SK-N-DZ (cell line): ENCODE measurements around the gene BTBD17.
A peak's percentile ranks its signal among the peaks of the same experiment; 100 is the strongest.

Experiments
- DNase-seq: peaks from one replicate; pipeline ENCODE4 v3.0.0-alpha.2; 2015; ENCODE audit warnings: low spot score

BTBD17 gene

GRCh38 chr17:74387365-74388218 is 25.9 kb upstream of the BTBD17 start:
- DNase-seq, result no peak

DNA sequence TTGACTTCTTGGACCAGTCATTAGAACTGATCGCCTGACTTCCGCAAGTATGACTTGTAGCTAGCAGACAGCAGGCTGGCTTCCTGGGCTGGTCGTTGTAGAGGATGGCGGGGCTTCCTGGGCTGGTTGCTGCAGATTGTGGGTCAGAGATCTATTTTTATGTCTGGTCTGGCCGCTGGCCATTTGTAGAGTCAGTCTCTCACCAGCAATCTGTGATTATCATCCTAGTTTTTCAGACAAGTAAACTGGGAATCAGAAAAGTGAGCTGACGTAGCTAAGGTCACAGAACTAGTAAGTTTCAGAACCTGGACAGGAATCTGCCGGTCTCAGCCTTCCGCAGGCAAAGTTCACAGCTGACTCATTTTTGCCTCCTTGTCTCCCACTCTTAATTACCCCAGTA is 24.7 kb upstream of the BTBD17 start:
- no peak for DNase-seq

- DNase-seq, result no peak
Observed at GRCh38 chr17:74385201-74385600, 23.5 kb upstream of the BTBD17 start.

DNA sequence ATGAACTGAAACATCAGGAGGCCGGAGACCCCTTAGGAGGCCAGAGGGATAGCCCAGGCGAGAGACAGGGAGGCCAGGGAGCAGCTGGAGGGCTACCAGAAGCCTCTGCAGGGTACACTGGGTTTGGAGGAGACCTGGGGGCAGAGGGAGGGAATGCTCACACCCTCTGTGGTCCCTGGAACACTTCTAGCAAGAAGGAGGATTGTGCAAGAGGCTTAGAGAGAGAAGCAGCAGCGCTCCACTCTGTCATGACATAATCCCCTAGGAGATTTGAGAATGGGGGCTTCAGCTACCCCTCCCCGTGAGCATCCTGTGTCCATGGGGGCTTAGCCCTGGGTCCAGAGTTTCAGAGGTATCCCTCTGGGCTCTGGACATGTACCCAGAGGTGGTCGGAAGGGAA is 21.5 kb upstream of the BTBD17 start:
- no peak for DNase-seq

- DNase-seq, result no peak
Observed at GRCh38 chr17:74380959-74381808, 19.5 kb upstream of the BTBD17 start.

DNA sequence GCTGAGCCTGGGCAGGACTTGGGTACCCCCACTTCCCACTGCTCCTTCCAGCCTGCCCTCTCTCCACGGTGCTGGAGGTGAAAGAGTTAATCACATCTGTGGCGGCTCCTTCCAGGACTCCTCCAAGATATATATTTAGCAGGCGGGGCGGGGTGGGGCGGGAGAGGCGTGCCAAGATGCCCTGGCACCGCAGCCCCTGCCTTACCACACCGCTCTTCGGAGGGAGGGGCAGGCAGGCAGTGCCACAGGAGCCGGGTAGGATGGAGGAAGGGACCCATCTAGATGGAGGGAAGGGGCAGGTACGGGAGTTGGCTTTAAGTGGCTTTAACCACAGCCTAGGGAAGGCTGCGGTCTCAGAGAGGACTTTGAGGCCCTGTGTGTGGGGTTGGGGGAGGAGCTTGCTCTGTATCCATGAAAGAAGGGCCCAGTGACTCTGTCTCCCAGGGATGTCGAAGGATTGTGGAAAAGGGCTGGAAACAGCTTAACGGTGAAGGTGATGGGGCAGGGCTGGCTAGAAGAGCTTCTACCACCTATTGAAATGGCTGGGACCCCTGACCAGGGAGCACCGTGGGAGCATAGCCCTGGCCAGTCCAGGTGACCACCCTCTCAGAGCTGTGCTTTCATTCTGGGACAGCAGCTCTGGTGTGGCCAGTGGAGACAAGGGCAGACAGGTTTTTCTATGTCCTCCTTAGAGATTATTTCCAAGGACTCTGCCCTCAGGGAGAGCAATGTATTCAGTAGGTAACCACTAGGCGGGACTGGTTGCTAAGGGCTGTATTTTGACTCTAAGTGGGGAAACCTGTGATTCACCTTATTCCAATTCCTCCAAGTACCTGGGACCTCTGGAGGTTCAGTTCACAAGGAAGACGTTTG is 18.7 kb upstream of the BTBD17 start:
- DNase-seq, result no peak

GRCh38 chr17:74379495-74380085 is 17.9 kb upstream of the BTBD17 start:
- DNase-seq, result peak; percentile 72

DNA sequence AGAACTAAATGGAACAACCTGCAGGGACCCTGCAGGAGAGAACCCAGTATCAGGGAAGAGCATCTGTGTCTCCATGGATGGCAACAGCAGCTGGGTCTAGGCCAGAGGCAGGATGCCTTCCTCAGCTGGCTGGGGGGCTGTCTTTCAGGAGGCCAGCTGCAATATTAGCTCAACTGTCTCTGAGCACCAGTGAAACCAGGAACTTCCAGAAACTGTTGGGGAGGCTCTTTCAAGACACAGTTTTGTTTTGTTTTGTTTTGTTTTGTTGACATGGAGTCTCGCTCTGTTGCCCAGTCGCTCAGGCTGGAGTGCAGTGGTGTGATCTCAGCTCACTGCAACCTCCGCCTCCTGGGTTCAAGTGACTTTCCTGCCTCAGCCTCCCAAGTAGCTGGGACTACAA is 13.2 kb upstream of the BTBD17 start:
- no peak for DNase-seq

DNA sequence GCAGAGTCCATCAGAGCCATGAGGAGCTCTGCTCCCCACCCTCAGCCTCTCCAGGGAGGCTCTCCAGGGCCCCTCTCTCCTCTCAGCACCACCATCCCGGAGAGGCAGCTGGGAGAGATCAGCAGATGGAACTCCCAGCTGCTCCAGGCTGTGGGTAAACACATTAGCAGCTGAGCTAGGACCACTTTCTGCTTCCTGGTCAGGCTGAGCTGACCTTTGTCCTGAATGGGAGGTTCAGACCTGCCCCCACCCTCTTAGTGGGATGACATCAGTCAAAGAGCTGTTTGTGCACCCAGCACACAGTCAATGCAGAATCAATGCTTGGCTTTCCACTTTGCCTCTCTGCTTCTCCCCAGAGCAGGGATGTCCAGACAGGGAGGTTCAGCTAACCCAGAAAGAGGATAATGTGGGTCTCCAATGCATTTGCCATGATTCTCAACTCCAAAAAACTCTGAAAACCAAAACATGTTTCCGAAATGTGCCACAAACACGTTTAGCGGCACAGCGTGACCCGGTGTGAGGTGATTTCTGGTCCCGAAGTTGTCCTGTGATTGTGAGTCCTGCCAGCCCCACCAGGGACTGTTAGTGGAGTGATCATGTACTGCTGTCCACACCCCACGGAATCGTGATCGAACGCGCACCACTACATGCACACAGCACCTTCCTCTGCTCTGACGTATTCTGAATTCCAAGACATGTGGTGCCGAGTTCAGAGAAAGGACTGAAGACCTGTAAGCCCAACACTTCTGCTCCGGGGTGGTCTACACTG is 12.4 kb upstream of the BTBD17 start:
- peak; percentile 43 for DNase-seq

DNA sequence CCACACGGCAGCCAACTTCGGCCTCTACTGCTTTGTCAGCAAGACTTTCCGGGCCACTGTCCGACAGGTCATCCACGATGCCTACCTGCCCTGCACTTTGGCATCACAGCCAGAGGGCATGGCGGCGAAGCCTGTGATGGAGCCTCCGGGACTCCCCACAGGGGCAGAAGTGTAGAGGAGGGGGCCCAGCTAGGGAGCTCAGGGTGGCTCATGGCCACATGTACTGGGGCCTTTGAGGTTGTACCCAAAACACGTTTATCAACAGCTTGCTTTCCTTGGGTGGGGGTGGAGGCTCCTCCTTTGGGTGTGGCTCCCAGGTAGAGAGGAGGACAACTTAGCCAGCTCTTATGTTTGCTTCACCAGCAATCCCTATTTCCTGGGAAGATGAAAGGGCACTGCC is 10.8 kb upstream of the BTBD17 start:
- no peak for DNase-seq

DNA sequence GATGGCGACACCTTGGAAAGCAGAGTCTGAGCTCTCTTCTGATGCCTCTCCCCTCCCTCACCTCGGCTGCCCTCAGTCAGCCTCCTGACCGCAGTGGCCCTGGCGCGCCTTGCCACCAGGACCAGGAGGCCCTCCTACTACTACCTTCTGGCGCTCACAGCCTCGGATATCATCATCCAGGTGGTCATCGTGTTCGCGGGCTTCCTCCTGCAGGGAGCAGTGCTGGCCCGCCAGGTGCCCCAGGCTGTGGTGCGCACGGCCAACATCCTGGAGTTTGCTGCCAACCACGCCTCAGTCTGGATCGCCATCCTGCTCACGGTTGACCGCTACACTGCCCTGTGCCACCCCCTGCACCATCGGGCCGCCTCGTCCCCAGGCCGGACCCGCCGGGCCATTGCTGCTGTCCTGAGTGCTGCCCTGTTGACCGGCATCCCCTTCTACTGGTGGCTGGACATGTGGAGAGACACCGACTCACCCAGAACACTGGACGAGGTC is 10.0 kb upstream of the BTBD17 start:
- DNase-seq, result no peak

- DNase-seq, result no peak
Observed at GRCh38 chr17:74369665-74370490, 8.2 kb upstream of the BTBD17 start.

GRCh38 chr17:74369221-74369620 is 7.6 kb upstream of the BTBD17 start:
- no peak for DNase-seq

DNA sequence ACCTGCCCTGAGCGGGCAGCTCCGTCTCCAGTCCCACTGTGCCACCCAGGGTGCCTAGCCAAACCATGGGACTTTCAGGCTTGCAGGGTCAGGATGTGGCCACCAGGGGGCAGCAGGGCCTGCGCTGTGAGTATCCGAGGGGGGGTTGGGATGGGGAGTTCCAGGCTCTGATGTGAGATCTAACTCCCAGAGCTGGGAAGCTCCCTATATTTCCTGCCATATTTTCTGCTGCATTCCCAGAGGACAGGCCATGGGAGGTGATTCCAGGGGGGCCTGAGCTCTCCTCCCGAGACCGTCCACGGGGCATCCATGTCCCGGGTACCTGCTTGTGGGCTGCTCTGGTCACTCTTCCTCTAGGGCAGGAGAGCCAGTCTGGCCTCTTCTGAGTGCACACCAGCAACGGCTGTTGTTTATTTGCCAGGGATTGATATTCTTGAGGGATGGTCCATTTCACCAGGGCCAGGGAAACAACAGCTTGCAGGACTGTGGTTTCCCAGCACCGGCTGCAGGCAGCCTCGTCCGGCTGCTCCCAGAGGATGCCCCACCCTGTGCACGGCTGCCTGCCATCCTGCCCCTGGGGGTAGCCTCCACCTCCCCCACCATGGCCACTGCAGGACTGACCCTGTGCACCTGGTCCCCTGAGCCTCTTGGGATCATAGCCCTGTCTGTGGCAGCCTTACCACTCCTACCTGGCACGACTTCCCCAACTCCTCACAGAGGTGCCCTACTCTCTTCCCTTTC is 6.8 kb upstream of the BTBD17 start:
- DNase-seq, result peak; percentile 45

DNA sequence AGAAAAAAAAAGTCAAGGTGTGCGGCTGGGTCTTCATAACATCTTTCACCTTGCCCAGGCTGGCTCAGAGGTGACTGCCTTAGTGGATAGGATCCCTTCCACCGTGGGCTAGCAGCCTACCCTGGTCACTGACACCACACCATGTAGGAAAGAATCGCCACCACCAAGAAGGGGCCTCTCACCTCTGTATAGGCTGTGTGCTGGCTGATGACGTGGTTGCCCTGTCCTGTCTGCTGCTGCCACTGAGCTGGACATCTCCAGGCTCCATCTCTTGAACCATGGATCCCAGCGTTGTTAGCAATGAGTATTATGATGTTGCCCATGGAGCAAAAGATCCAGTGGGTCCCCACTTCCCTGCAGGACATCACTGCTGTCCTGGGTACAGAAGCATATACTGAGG is 5.5 kb upstream of the BTBD17 start, which contains the start of gene GPR142:
Gene GPR142, plus strand, starts transcription at position 301 of the 400 bp plus-strand sequence. CDS start 2,035 bp downstream, outside the sequence.
- DNase-seq, result no peak

- DNase-seq, result no peak
Observed at GRCh38 chr17:74362810-74363498, 1.3 kb upstream of the BTBD17 start.

DNA sequence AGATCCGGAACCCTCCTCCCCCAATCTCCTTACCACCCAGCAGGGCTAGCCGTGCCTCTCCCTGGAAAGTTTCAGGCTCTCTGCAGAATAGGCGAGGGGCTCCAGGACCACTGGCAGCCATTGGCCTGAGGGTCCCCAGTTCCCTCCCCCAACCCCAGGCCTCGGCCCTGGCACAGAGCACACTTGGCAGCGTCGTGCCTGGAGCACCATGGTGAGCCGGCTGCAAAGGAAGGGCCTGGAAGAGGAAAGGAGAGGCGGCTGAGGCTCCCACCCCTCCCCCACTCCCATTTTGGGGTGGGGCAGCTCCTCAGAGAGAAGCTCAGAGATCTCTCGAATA is 369 bp upstream of the BTBD17 start:
- DNase-seq, result no peak

GRCh38 chr17:74360899-74361229 is 804 bp downstream of the BTBD17 start:
- no peak for DNase-seq
